HG03108 (cell line): ENCODE measurements around the gene WWC1.

Source experiments
- ATAC-seq: cut with Tn5 transposase; IDR thresholded peaks from one replicate; pipeline ENCODE4 v1.9.1; 2021; ENCODE audit warnings: moderate library complexity; ENCODE audit not compliant: unreplicated experiment

The WWC1 gene

GRCh38 chr5:168291342-168291963 lies at the start of gene WWC1:
Gene WWC1, plus strand, starts transcription at chr5:168291645. Its CDS starts 508 bp downstream, at chr5:168292153.
- peak; percentile 87 for ATAC-seq

GRCh38 chr5:168244838-168245559 lies 46.4 kb upstream of the WWC1 start:
- ATAC-seq: no peak

DNA sequence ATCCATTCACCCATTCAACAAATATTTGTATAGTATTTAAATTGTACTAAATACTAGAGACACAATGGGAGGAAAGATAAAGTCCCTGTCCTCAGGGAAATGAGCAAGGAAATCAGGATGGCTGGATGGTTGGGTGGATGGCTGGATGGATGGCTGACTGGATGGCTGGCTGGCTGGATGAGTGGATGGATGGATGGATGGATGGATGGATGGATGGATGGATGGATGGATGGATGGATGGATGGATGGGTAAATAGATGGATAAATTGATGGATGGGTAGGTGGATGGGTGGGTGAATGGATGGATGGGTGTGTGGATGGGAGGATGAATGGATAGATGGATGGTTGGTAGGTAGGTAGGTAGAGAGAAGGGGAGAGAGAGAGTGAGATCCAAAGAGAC lies 41.5 kb upstream of the WWC1 start:
- ATAC-seq: no peak

DNA sequence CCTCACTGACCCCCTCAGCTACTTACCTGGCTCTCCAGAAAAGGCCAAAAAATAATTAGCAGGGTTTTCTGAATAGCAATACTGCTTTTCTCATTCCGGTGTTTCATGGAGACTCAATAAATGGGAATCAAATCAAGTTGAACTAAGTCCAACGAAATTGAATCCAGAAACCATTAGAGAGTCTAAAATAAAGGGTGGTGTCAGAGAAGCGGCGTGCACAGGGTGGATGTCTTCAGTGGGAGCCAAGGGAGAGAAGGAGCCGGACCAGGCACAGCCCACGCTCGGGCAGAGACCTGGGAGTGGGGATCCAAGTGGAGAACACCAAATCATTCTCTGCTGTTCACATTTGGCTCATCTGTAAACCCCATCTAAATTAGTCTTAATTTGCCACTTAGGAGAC lies 40.2 kb upstream of the WWC1 start:
- no peak for ATAC-seq

DNA sequence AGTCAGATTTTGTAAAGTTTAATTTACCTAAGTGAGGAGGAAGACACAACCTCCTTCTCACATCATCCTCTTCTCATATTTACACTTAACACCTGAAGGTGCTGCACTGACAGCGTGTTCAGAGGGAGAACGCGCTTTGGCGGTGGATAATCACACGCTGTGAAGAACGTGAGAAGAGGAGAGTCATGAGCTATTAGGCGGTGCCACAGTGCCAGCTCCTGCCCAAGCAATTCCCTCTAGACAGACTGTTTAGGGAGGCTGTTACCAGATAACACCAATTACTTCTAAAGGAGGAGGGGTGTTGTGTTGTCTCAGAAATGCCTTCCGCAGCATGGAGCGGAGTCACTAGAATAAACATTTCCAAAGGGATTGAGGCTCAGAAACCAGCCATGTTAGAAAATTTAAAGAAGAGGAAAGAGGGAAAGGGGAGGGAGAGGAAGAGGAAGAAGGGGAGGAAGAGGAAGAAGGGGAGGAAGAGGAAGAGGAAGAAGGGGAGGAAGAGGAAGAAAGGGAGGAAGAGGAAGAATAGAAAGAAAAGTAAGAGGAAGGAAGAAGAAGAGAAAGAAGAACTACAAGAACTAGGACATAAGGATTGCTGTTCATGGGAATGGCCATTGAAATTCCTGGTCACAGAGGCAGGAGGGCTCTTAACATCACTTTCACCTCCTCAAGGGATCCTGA lies 37.3 kb upstream of the WWC1 start:
- ATAC-seq: no peak

GRCh38 chr5:168260353-168261226 lies 30.9 kb upstream of the WWC1 start:
- ATAC-seq: no peak

DNA sequence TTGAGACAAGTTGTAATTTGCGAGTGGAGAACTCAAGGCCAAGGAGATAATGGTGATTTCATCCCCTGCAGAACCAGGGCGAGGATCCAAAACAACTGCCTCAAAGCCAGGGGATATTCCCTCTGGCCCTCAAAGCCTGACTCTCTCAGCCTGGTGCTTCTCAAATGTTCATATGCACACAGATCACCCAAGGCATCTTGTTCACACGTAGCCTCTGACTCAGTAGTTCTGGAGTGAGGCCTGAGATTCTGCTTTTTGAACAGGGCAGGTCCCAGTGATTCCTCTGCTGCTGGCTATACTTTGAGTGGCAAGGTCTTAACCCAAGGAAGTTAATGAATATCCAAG lies 30.2 kb upstream of the WWC1 start:
- ATAC-seq: no peak

GRCh38 chr5:168262042-168262743 lies 29.3 kb upstream of the WWC1 start:
- ATAC-seq: no peak

- ATAC-seq: no peak
Observed at GRCh38 chr5:168263121-168263520, 28.3 kb upstream of the WWC1 start.

GRCh38 chr5:168266016-168266415 lies 25.4 kb upstream of the WWC1 start:
- ATAC-seq: no peak

GRCh38 chr5:168268949-168269936 lies 22.2 kb upstream of the WWC1 start:
- ATAC-seq: peak; percentile 63

- ATAC-seq: peak; percentile 50
Observed at GRCh38 chr5:168269937-168270330, 21.5 kb upstream of the WWC1 start.

GRCh38 chr5:168270476-168270875 lies 21.0 kb upstream of the WWC1 start:
- no peak for ATAC-seq

DNA sequence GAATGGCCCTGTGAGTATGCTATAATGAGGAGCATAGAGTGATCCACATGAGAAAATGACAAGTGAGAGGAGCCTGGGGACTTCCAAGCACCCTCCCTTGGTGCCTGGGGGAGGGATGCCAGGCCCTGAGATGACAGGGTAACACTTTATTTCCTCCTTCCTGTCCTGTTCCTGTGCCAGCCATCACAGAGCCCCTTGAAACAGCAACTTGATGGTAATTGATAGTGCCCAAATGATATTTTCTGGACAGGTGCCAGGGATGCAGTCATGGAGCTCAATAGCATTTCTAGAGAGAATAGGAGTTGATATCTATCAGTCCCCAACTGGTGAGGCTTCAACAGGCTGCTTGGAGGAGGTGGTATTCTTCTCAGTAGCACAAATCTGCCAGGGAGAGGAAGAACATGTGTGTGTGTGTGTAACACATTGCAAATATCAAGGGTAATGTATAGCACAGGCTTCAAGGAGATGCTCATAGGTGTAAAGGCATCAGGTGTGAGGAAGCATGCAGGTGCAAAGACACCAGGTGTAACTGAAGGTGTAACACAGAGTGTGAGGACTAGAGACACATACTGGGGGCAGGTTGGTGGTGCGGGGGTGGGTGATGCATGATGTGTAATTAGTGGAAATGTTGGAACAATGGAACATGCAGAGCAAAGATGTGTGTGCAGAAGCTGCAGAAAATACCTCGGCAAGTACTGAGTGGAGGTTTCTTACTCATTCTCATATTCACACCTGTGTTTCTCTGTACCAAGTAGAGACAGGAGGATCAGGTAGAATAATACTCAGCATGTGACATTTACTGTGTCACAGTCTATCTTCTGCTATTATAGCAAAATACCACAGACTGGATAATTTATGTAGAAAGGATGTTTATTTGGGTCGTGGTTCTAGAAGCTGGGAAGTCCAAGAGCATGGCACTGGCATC lies 18.1 kb upstream of the WWC1 start:
- ATAC-seq: no peak

DNA sequence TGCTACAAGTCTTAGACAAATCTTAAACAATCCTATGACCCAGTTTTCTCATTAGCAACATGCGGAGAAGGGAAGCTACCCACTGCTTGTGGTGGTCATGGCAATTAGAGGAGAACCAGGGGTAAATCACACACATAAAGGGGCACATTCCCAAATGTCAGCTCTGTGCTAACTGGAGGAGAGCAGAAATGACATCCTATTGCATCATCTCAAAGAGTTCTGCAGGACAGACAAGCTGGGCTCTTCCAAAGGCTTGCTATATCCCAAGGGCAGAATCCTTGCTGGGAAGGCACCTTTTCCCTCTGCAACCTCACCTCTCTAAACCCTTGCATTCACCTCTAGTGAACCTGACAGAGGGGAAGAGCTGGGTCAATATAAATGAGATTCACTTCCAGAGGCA lies 17.0 kb upstream of the WWC1 start:
- no peak for ATAC-seq

GRCh38 chr5:168275940-168276339 lies 15.5 kb upstream of the WWC1 start:
- ATAC-seq: no peak

GRCh38 chr5:168282120-168282519 lies 9.3 kb upstream of the WWC1 start:
- ATAC-seq: no peak

- ATAC-seq: no peak
Observed at GRCh38 chr5:168284809-168285208, 6.6 kb upstream of the WWC1 start.
